Brain microvascular endothelial cell (primary cell): Measurements from ENCODE around the gene DCUN1D2.

Source experiments
- DNase-seq: peaks from one replicate; pipeline ENCODE4 v3.0.0-alpha.2; 2020
- H3K27ac ChIP-seq: fragments of 250-450 bp; sonication (Bioruptor Pico); 2 replicates; pipeline ENCODE4 v1.5.1; 2020; ENCODE audit warnings: mild to moderate bottlenecking, moderate library complexity
- H3K27me3 ChIP-seq: fragments of 250-450 bp; sonication (Bioruptor Pico); replicated peaks from 2 replicates; pipeline ENCODE4 v1.5.1; 2020; ENCODE audit warnings: mild to moderate bottlenecking
- H3K36me3 ChIP-seq: fragments of 250-450 bp; sonication (Bioruptor Pico); replicated peaks from 2 replicates; pipeline ENCODE4 v1.5.1; 2020; ENCODE audit warnings: mild to moderate bottlenecking
- H3K4me3 ChIP-seq: 2 replicates; pipeline ENCODE4 v1.5.1; 2011; ENCODE audit warnings: low read depth, mild to moderate bottlenecking, control low read depth, low read length, moderate library complexity
- CTCF ChIP-seq: IDR thresholded peaks from 2 replicates; pipeline ENCODE4 v1.5.1; 2011; ENCODE audit warnings: low read depth, mild to moderate bottlenecking, moderate library complexity, low read length, control low read depth, inconsistent platforms; ENCODE audit errors: missing control alignments
- in situ Hi-C: cut with HindIII; loops from 2 replicates; pipeline ENCODE4 v1.10.0; 2017; ENCODE audit warnings: low sequenced_read_pairs, low pct_ligation_motif_present

Gene DCUN1D2

GRCh38 chr13:113491418-113491883 is 940 bp upstream of the DCUN1D2 start:
- TF ChIP-seq CTCF = no peak
- Histone ChIP-seq H3K36me3 (peaks cover 8% of the 10 kb centered on the region), H3K27me3 (no peaks in the 10 kb centered on the region), H3K27ac (peak overlapping the region; percentile 58), H3K4me3 (peak overlapping the region; percentile 77)
- no peak for DNase-seq
- in situ Hi-C loops = no loop called here

GRCh38 chr13:113489549-113490495 is 689 bp downstream of the DCUN1D2 start:
- no peaks in the 10 kb centered on the region for H3K36me3 ChIP-seq
- H3K27me3 ChIP-seq = no peaks in the 10 kb centered on the region
- no peak for TF ChIP-seq CTCF
- H3K4me3 ChIP-seq = peak overlapping the region; percentile 77
- peak; percentile 15 for DNase-seq
- H3K27ac ChIP-seq = peak overlapping the region; percentile 58
- in situ Hi-C loops = no loop called here

GRCh38 chr13:113489171-113489548 is 1.4 kb downstream of the DCUN1D2 start:
- no peaks in the 10 kb centered on the region for H3K36me3 ChIP-seq
- H3K27ac ChIP-seq = no peak overlapping the region
- in situ Hi-C loops = no loop called here
- peak overlapping the region; percentile 77 for H3K4me3 ChIP-seq
- H3K27me3 ChIP-seq = no peaks in the 10 kb centered on the region
- no peak for TF ChIP-seq CTCF
- no peak for DNase-seq

- no peaks in the 10 kb centered on the region for H3K27me3 ChIP-seq
- H3K4me3 ChIP-seq = no peak overlapping the region
- in situ Hi-C loops = no loop called here
- no peak for TF ChIP-seq CTCF
- no peak for DNase-seq
- peaks cover 4% of the 10 kb centered on the region for H3K36me3 ChIP-seq
- no peak overlapping the region for H3K27ac ChIP-seq
Observed at GRCh38 chr13:113488283-113488682, 2.2 kb downstream of the DCUN1D2 start.

- no peak for TF ChIP-seq CTCF
- DNase-seq = no peak
- H3K27me3 ChIP-seq = no peaks in the 10 kb centered on the region
- H3K36me3 ChIP-seq = peaks cover 4% of the 10 kb centered on the region
- no peak overlapping the region for H3K4me3 ChIP-seq
- H3K27ac ChIP-seq = no peak overlapping the region
- in situ Hi-C loops = no loop called here
Observed at GRCh38 chr13:113486698-113487097, 3.8 kb downstream of the DCUN1D2 start.
